WERI-Rb-1 (cell line): ENCODE data around the gene CECR2.

Experiments used
- DNase-seq: peaks from one replicate; pipeline ENCODE4 v3.0.0-alpha.2; 2020
- H3K27ac ChIP-seq: fragments of 250-450 bp; sonication (Bioruptor Pico); 2 replicates; pipeline ENCODE4 v1.5.1; 2020; ENCODE audit warnings: mild to moderate bottlenecking, moderate library complexity
- H3K27me3 ChIP-seq: fragments of 250-450 bp; sonication (Bioruptor Pico); 2 replicates; pipeline ENCODE4 v1.5.1; 2021; ENCODE audit warnings: mild to moderate bottlenecking, low read depth, moderate library complexity; ENCODE audit not compliant: insufficient read depth, severe bottlenecking
- H3K36me3 ChIP-seq: fragments of 250-450 bp; sonication (Bioruptor Pico); 2 replicates; pipeline ENCODE4 v1.5.1; 2020; ENCODE audit warnings: mild to moderate bottlenecking, moderate library complexity
- H3K4me3 ChIP-seq: 2 replicates; pipeline ENCODE4 v1.5.1; 2011; ENCODE audit warnings: low read depth, mild to moderate bottlenecking, control low read depth, low read length
- H3K9me3 ChIP-seq: fragments of 250-450 bp; sonication (Bioruptor Pico); 2 replicates; pipeline ENCODE4 v1.5.1; 2021; ENCODE audit warnings: mild to moderate bottlenecking, moderate library complexity; ENCODE audit not compliant: severe bottlenecking
- CTCF ChIP-seq: IDR thresholded peaks from 2 replicates; pipeline ENCODE4 v1.5.1; 2011; ENCODE audit warnings: low read depth, mild to moderate bottlenecking, control low read depth, inconsistent platforms, low read length

Gene CECR2

GRCh38 chr22:17470880-17471500, 101.7 kb downstream of the CECR2 start:
- no peaks in the 10 kb centered on the region for H3K27me3 ChIP-seq
- no peak for DNase-seq
- H3K9me3 ChIP-seq: no peaks in the 10 kb centered on the region
- H3K4me3 ChIP-seq: no peak overlapping the region
- no peak for TF ChIP-seq CTCF
- no peak overlapping the region for H3K27ac ChIP-seq
- no peaks in the 10 kb centered on the region for H3K36me3 ChIP-seq

GRCh38 chr22:17471886-17472535, 102.8 kb downstream of the CECR2 start:
- no peak overlapping the region for H3K4me3 ChIP-seq
- TF ChIP-seq CTCF: no peak

GRCh38 chr22:17472932-17473331, 103.7 kb downstream of the CECR2 start:
- no peak overlapping the region for H3K4me3 ChIP-seq
- no peak for TF ChIP-seq CTCF
- no peaks in the 10 kb centered on the region for H3K36me3 ChIP-seq
- H3K9me3 ChIP-seq: no peaks in the 10 kb centered on the region
- peak; percentile 51 for DNase-seq
- H3K27ac ChIP-seq: no peak overlapping the region
- no peaks in the 10 kb centered on the region for H3K27me3 ChIP-seq

More at GRCh38 chr22:17471886-17472535, 102.8 kb downstream of the CECR2 start:
- Histone ChIP-seq H3K27ac (no peak overlapping the region), H3K9me3 (no peaks in the 10 kb centered on the region), H3K36me3 (no peaks in the 10 kb centered on the region), H3K27me3 (no peaks in the 10 kb centered on the region)
- no peak for DNase-seq

- no peak overlapping the region for H3K27ac ChIP-seq
- DNase-seq: no peak
- no peaks in the 10 kb centered on the region for H3K27me3 ChIP-seq
- H3K36me3 ChIP-seq: no peaks in the 10 kb centered on the region
- no peaks in the 10 kb centered on the region for H3K9me3 ChIP-seq
- no peak for TF ChIP-seq CTCF
- H3K4me3 ChIP-seq: no peak overlapping the region
These were observed 106.3 kb downstream of the CECR2 start for GRCh38 chr22:17475318-17476230.

GRCh38 chr22:17476838-17477237, 107.6 kb downstream of the CECR2 start:
- Histone ChIP-seq H3K4me3 (no peak overlapping the region), H3K27ac (no peak overlapping the region), H3K9me3 (no peaks in the 10 kb centered on the region), H3K27me3 (no peaks in the 10 kb centered on the region), H3K36me3 (no peaks in the 10 kb centered on the region)
- no peak for DNase-seq
- no peak for TF ChIP-seq CTCF
